ENCODE data around the gene AUTS2.

AUTS2 gene

GRCh38 chr7:70649323-70649722 is 1051.0 kb downstream of the AUTS2 start:
- DNase-seq (ENCODE audit: extremely low read depth in 1 of 2, low read depth in 1 of 2) = no peak

- no peak for DNase-seq (ENCODE audit: extremely low read depth in 1 of 2, low read depth in 1 of 2)
Measured at GRCh38 chr7:70654146-70654545, 1055.9 kb downstream of the AUTS2 start.

- DNase-seq (ENCODE audit: extremely low read depth in 1 of 2, low read depth in 1 of 2) = no peak
Measured at GRCh38 chr7:70654979-70655378, 1056.7 kb downstream of the AUTS2 start.

- no peak for DNase-seq (ENCODE audit: extremely low read depth in 1 of 2, low read depth in 1 of 2)
Measured at GRCh38 chr7:70655694-70656093, 1057.4 kb downstream of the AUTS2 start.

- no peak for DNase-seq (ENCODE audit: extremely low read depth in 1 of 2, low read depth in 1 of 2)
Measured at GRCh38 chr7:70657571-70657970, 1059.3 kb downstream of the AUTS2 start.

GRCh38 chr7:70657989-70658632 is 1059.8 kb downstream of the AUTS2 start:
- DNase-seq (ENCODE audit: extremely low read depth in 1 of 2, low read depth in 1 of 2) = no peak

- DNase-seq (ENCODE audit: extremely low read depth in 1 of 2, low read depth in 1 of 2) = no peak
Measured at GRCh38 chr7:70659263-70659662, 1061.0 kb downstream of the AUTS2 start.

- DNase-seq (ENCODE audit: extremely low read depth in 1 of 2, low read depth in 1 of 2) = no peak
Measured at GRCh38 chr7:70660154-70660818, 1062.0 kb downstream of the AUTS2 start.

GRCh38 chr7:70660819-70661191 is 1062.5 kb downstream of the AUTS2 start:
- no peak for DNase-seq (ENCODE audit: extremely low read depth in 1 of 2, low read depth in 1 of 2)

- no peak for DNase-seq (ENCODE audit: extremely low read depth in 1 of 2, low read depth in 1 of 2)
Measured at GRCh38 chr7:70663680-70664079, 1065.4 kb downstream of the AUTS2 start.

GRCh38 chr7:70665997-70666396 is 1067.7 kb downstream of the AUTS2 start:
- DNase-seq (ENCODE audit: extremely low read depth in 1 of 2, low read depth in 1 of 2) = no peak

- no peak for DNase-seq (ENCODE audit: extremely low read depth in 1 of 2, low read depth in 1 of 2)
Measured at GRCh38 chr7:70667406-70667805, 1069.1 kb downstream of the AUTS2 start.

GRCh38 chr7:70668606-70669358 is 1070.5 kb downstream of the AUTS2 start:
- DNase-seq (ENCODE audit: extremely low read depth in 1 of 2, low read depth in 1 of 2) = no peak

GRCh38 chr7:70669854-70670253 is 1071.6 kb downstream of the AUTS2 start:
- DNase-seq (ENCODE audit: extremely low read depth in 1 of 2, low read depth in 1 of 2) = no peak

- no peak for DNase-seq (ENCODE audit: extremely low read depth in 1 of 2, low read depth in 1 of 2)
Measured at GRCh38 chr7:70670288-70670687, 1072.0 kb downstream of the AUTS2 start.

- no peak for DNase-seq (ENCODE audit: extremely low read depth in 1 of 2, low read depth in 1 of 2)
Measured at GRCh38 chr7:70673778-70674570, 1075.7 kb downstream of the AUTS2 start.

- DNase-seq (ENCODE audit: extremely low read depth in 1 of 2, low read depth in 1 of 2) = no peak
Measured at GRCh38 chr7:70674571-70675010, 1076.3 kb downstream of the AUTS2 start.

- no peak for DNase-seq (ENCODE audit: extremely low read depth in 1 of 2, low read depth in 1 of 2)
Measured at GRCh38 chr7:70676243-70676642, 1078.0 kb downstream of the AUTS2 start.

- DNase-seq (ENCODE audit: extremely low read depth in 1 of 2, low read depth in 1 of 2) = no peak
Measured at GRCh38 chr7:70678621-70679251, 1080.5 kb downstream of the AUTS2 start.

- no peak for DNase-seq (ENCODE audit: extremely low read depth in 1 of 2, low read depth in 1 of 2)
Measured at GRCh38 chr7:70679661-70680060, 1081.4 kb downstream of the AUTS2 start.

GRCh38 chr7:70680306-70680705 is 1082.0 kb downstream of the AUTS2 start:
- DNase-seq (ENCODE audit: extremely low read depth in 1 of 2, low read depth in 1 of 2) = no peak

Measured in stimulated activated CD8-positive, alpha-beta memory T cell treated with anti-CD3 and anti-CD28 coated beads, Interleukin-7, amount 100 ng/mL, for 48 hours (primary cell).